HG02938 (cell line): Measurements from ENCODE around the gene PPP1R26.
"Not testable (repeated sequence)": the region's sequence is repeated elsewhere in the genome, so short reads cannot be mapped to it uniquely, and the experiment has no call there.

Experiments
- ATAC-seq: cut with Tn5 transposase; IDR thresholded peaks from one replicate; pipeline ENCODE4 v1.9.1; 2021; ENCODE audit warnings: mild to moderate bottlenecking, moderate library complexity; ENCODE audit not compliant: unreplicated experiment

PPP1R26 gene

GRCh38 chr9:135479469-135480052 is at the start of gene PPP1R26:
PPP1R26 (plus strand) TSS chr9:135479782; CDS start chr9:135484511, 4,729 bp downstream.
- ATAC-seq, result no peak

GRCh38 chr9:135437259-135437658 is 42.3 kb upstream of the PPP1R26 start:
- no peak for ATAC-seq

GRCh38 chr9:135437696-135438095 is 41.9 kb upstream of the PPP1R26 start:
- ATAC-seq, result not testable (repeated sequence)

- not testable (repeated sequence) for ATAC-seq
Observed at GRCh38 chr9:135438581-135439232, 40.9 kb upstream of the PPP1R26 start.

- ATAC-seq, result not testable (repeated sequence)
Observed at GRCh38 chr9:135439514-135439913, 40.1 kb upstream of the PPP1R26 start.

- no peak for ATAC-seq
Observed at GRCh38 chr9:135439916-135440315, 39.7 kb upstream of the PPP1R26 start.

GRCh38 chr9:135440620-135441019 is 39.0 kb upstream of the PPP1R26 start:
- ATAC-seq, result no peak

GRCh38 chr9:135441105-135442071 is 38.2 kb upstream of the PPP1R26 start:
- ATAC-seq, result not testable (repeated sequence)

- ATAC-seq, result no peak
Observed at GRCh38 chr9:135442075-135442474, 37.5 kb upstream of the PPP1R26 start.

GRCh38 chr9:135443797-135444425 is 35.7 kb upstream of the PPP1R26 start:
- ATAC-seq, result no peak

- ATAC-seq, result no peak
Observed at GRCh38 chr9:135447126-135447525, 32.5 kb upstream of the PPP1R26 start.

- ATAC-seq, result no peak
Observed at GRCh38 chr9:135448663-135449100, 30.9 kb upstream of the PPP1R26 start.

- ATAC-seq, result not testable (repeated sequence)
Observed at GRCh38 chr9:135449532-135449931, 30.1 kb upstream of the PPP1R26 start.

GRCh38 chr9:135450956-135451355 is 28.6 kb upstream of the PPP1R26 start:
- ATAC-seq, result no peak

GRCh38 chr9:135451909-135452308 is 27.7 kb upstream of the PPP1R26 start:
- ATAC-seq, result not testable (repeated sequence)

- no peak for ATAC-seq
Observed at GRCh38 chr9:135454737-135455136, 24.8 kb upstream of the PPP1R26 start.

- ATAC-seq, result no peak
Observed at GRCh38 chr9:135455401-135456030, 24.1 kb upstream of the PPP1R26 start.

GRCh38 chr9:135456436-135457104 is 23.0 kb upstream of the PPP1R26 start:
- ATAC-seq, result no peak

- not testable (repeated sequence) for ATAC-seq
Observed at GRCh38 chr9:135458478-135458877, 21.1 kb upstream of the PPP1R26 start.

- no peak for ATAC-seq
Observed at GRCh38 chr9:135461936-135462335, 17.6 kb upstream of the PPP1R26 start.
